GM12873 (cell line): ENCODE results near the gene SCAMP5.

Experiments used
- TF ChIP-seq, protein P1 (sequence below): IDR thresholded peaks from 2 replicates; pipeline ENCODE4 v1.5.1; 2012; ENCODE audit warnings: low read depth, mild to moderate bottlenecking, moderate library complexity, low read length, control low read depth; ENCODE audit not compliant: insufficient read depth; ENCODE audit errors: missing control alignments

SCAMP5 gene

GRCh38 chr15:74960995-74961588 lies 34.3 kb upstream of the SCAMP5 start:
- TF ChIP-seq, protein P1, sequence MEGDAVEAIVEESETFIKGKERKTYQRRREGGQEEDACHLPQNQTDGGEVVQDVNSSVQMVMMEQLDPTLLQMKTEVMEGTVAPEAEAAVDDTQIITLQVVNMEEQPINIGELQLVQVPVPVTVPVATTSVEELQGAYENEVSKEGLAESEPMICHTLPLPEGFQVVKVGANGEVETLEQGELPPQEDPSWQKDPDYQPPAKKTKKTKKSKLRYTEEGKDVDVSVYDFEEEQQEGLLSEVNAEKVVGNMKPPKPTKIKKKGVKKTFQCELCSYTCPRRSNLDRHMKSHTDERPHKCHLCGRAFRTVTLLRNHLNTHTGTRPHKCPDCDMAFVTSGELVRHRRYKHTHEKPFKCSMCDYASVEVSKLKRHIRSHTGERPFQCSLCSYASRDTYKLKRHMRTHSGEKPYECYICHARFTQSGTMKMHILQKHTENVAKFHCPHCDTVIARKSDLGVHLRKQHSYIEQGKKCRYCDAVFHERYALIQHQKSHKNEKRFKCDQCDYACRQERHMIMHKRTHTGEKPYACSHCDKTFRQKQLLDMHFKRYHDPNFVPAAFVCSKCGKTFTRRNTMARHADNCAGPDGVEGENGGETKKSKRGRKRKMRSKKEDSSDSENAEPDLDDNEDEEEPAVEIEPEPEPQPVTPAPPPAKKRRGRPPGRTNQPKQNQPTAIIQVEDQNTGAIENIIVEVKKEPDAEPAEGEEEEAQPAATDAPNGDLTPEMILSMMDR = no peak

GRCh38 chr15:74961616-74962015 lies 33.7 kb upstream of the SCAMP5 start:
- TF ChIP-seq, protein P1 = no peak

DNA sequence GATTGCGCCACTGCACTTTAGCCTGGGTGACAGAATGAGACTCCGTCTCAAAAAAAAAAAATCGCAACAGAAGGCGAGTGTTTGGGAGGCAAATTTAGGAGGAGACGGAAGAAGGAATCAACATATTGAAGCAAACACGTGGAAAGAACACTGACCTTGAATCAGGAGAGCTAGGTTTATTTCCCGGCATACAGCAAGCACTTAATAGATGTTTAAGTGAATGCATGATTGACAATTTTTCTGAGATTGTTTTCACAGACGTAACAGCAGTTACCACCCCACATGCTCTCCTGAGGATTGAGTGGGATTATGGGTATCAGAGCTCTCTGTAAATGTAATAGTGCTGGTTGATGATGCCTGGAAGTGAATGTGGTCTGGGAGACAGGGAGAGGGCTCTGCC lies 33.1 kb upstream of the SCAMP5 start:
- TF ChIP-seq, protein P1 = no peak

GRCh38 chr15:74962671-74963070 lies 32.7 kb upstream of the SCAMP5 start:
- TF ChIP-seq, protein P1 = no peak

DNA sequence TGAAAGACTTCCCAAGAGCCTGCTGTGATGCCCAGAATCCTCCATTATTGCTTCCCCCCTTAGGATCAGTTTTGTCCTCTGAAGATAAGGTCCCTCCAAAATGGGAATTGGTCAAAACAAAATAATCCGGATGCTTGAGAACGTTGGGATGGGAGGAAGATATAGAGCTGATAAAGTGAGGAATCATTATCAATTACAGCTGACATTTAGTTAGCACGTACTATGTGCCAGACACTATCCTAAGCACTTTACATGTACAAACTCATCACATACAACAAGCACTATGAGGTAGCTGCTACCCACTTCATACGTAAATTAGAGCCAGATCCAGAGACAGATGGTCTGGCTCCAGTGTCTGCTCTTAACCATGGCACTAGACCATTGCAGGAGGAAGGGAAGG lies 32.1 kb upstream of the SCAMP5 start:
- TF ChIP-seq, protein P1 = no peak

DNA sequence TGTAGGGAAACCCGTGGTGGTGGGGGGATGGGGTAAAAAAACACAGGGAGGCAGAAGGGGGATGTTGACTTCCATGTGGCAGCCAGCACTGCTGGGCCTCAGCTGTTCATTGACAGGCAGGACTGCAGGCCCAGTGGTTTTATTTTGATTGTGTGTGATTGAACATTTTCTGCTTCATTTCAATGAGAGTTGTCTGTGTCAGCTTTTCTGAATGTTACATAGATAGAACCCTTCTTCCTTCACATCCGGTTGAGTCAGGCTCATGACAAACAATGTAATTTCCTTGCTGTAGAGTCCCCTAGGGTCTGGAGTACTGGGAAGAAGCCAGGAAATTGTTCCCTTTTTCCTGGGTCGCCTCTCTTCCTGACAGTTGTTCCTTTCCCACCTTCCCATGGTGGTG lies 30.6 kb upstream of the SCAMP5 start:
- TF ChIP-seq, protein P1 = no peak

GRCh38 chr15:74967670-74968069 lies 27.7 kb upstream of the SCAMP5 start:
- TF ChIP-seq, protein P1 = no peak

DNA sequence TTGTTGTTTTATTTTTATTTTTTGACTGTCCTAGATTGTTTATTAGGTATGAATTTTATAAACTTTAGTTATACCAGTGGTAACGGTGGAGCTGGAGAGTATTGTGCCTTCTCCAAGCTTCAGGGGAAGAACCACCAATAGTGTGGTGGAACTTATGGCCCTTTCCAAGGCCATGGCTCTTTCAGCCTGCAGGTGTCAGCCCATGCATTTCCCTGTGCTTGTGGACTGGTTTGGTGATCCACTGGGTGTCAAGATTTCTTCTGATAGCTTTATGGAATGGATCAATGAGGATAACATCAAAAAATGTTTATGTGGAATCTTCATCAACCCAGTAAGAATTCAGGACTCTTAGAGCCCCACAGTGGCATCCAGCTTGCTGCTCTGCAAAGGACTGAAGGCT lies 19.2 kb upstream of the SCAMP5 start:
- TF ChIP-seq, protein P1 = peak; percentile 6
